Measurements from ENCODE around the gene PKN1. TPM values are rescaled to one million over a fixed set of nuclear protein-coding genes. Genes with fewer than 3 reads are reported as not detected.
A peak's percentile ranks its signal among the peaks of the same experiment; 100 is the strongest.

The PKN1 gene
- total RNA-seq, 1 donor from 2014 or later, result 204 TPM

GRCh38 chr19:14416817-14417231 is 16.3 kb upstream of the PKN1 start:
- no peak for TF ChIP-seq CTCF (IDR thresholded peaks at IDR 0.05)
- no peaks in the 10 kb centered on the region for H3K9me3 Mint-ChIP-seq (ENCODE audit: low read depth)
- H3K27ac Mint-ChIP-seq (ENCODE audit: unreplicated experiment), result peak overlapping the region; percentile 66
- H3K36me3 Mint-ChIP-seq (ENCODE audit: low read depth), result peaks cover 13% of the 10 kb centered on the region
- peaks cover 55% of the 10 kb centered on the region for H3K4me1 Mint-ChIP-seq (ENCODE audit: low read depth)
- H3K27me3 Mint-ChIP-seq (ENCODE audit: low read depth), result no peaks in the 10 kb centered on the region
- DNase-seq (ENCODE audit: low spot score), result no peak
- peak overlapping the region; percentile 66 for H3K4me3 Mint-ChIP-seq (ENCODE audit: unreplicated experiment)

GRCh38 chr19:14418856-14419105 is 14.3 kb upstream of the PKN1 start:
- Mint-ChIP-seq H3K9me3 (ENCODE audit: low read depth) (no peaks in the 10 kb centered on the region), H3K4me1 (ENCODE audit: low read depth) (peaks cover 45% of the 10 kb centered on the region), H3K27me3 (ENCODE audit: low read depth) (no peaks in the 10 kb centered on the region), H3K36me3 (ENCODE audit: low read depth) (peaks cover 9% of the 10 kb centered on the region), H3K27ac (ENCODE audit: unreplicated experiment) (peak overlapping the region; percentile 100), H3K4me3 (ENCODE audit: unreplicated experiment) (peak overlapping the region; percentile 100)
- no peak for DNase-seq (ENCODE audit: low spot score)
- TF ChIP-seq CTCF (IDR thresholded peaks at IDR 0.05), result no peak

- Mint-ChIP-seq H3K27ac (ENCODE audit: unreplicated experiment) (peak within 1 kb of the TSS; percentile 100), H3K36me3 (ENCODE audit: low read depth) (peaks cover 9% of the 10 kb centered on the region), H3K9me3 (ENCODE audit: low read depth) (no peaks in the 10 kb centered on the region), H3K4me1 (ENCODE audit: low read depth) (peaks cover 42% of the 10 kb centered on the region), H3K27me3 (ENCODE audit: low read depth) (no peaks in the 10 kb centered on the region), H3K4me3 (ENCODE audit: unreplicated experiment) (peak within 1 kb of the TSS; percentile 100)
- peak; percentile 99 for DNase-seq (ENCODE audit: low spot score)
- no peak for TF ChIP-seq CTCF (IDR thresholded peaks at IDR 0.05)
Measured at GRCh38 chr19:14419106-14419813, 13.8 kb upstream of the PKN1 start, which contains the start of gene DDX39A. DDX39A (minus strand) TSS chr19:14419341; CDS start chr19:14413220, 6,121 bp downstream.

GRCh38 chr19:14425696-14426138 is 7.4 kb upstream of the PKN1 start:
- Mint-ChIP-seq H3K27ac (ENCODE audit: unreplicated experiment) (no peak overlapping the region), H3K4me1 (ENCODE audit: low read depth) (no peaks in the 10 kb centered on the region), H3K27me3 (ENCODE audit: low read depth) (no peaks in the 10 kb centered on the region), H3K4me3 (ENCODE audit: unreplicated experiment) (no peak overlapping the region), H3K36me3 (ENCODE audit: low read depth) (no peaks in the 10 kb centered on the region), H3K9me3 (ENCODE audit: low read depth) (no peaks in the 10 kb centered on the region)
- no peak for TF ChIP-seq CTCF (IDR thresholded peaks at IDR 0.05)
- no peak for DNase-seq (ENCODE audit: low spot score)

GRCh38 chr19:14427461-14427860 is 5.6 kb upstream of the PKN1 start:
- DNase-seq (ENCODE audit: low spot score), result no peak
- Mint-ChIP-seq H3K4me3 (ENCODE audit: unreplicated experiment) (no peak overlapping the region), H3K27me3 (ENCODE audit: low read depth) (no peaks in the 10 kb centered on the region), H3K9me3 (ENCODE audit: low read depth) (no peaks in the 10 kb centered on the region), H3K27ac (ENCODE audit: unreplicated experiment) (no peak overlapping the region), H3K36me3 (ENCODE audit: low read depth) (no peaks in the 10 kb centered on the region), H3K4me1 (ENCODE audit: low read depth) (peaks cover 2% of the 10 kb centered on the region)
- no peak for TF ChIP-seq CTCF (IDR thresholded peaks at IDR 0.05)

All from chondrocyte (in vitro differentiated cells).